Measurements from ENCODE around the gene HOXC9.
A peak's percentile ranks its signal among the peaks of the same experiment; 100 is the strongest.

Gene HOXC9

GRCh38 chr12:54005531-54005852, 5.5 kb downstream of the HOXC9 start:
- no peak overlapping the region for H3K4ac ChIP-seq (ENCODE audit: low read depth, low read length)
- no peak overlapping the region for H3K4me2 ChIP-seq (ENCODE audit: low read length)
- no peak overlapping the region for H2AK5ac ChIP-seq (ENCODE audit: low read length)
- no peak for DNase-seq
- no peak overlapping the region for H2BK5ac ChIP-seq (ENCODE audit: low read length)
- H2BK120ac ChIP-seq (ENCODE audit: low read depth, low read length) = no peak overlapping the region
- H3K4me3 ChIP-seq (ENCODE audit: low read length) = no peak overlapping the region
- no peak overlapping the region for H3K23ac ChIP-seq (ENCODE audit: low read length)
- H4K5ac ChIP-seq (ENCODE audit: low read length) = no peak overlapping the region
- H2BK15ac ChIP-seq (replicated peaks; ENCODE audit: low read depth) = no peak overlapping the region
- H3K79me2 ChIP-seq (ENCODE audit: control insufficient read depth, insufficient read depth, low read length) = no peaks in the 10 kb centered on the region
- H3K4me1 ChIP-seq (ENCODE audit: control insufficient read depth, low read depth, low read length) = no peaks in the 10 kb centered on the region
- no peak overlapping the region for H3K56ac ChIP-seq (ENCODE audit: low read length)
- no peaks in the 10 kb centered on the region for H3K36me3 ChIP-seq (ENCODE audit: control insufficient read depth, insufficient read depth, low read length)
- WGBS (ENCODE audit: extremely low coverage, insufficient coverage, low lambda C conversion rate) = no CpG with 5 or more reads among the region's 26 CpGs
- no peak overlapping the region for H3K18ac ChIP-seq (ENCODE audit: low read length)
- H3K9ac ChIP-seq (ENCODE audit: low read length) = no peak overlapping the region
- H3K79me1 ChIP-seq (ENCODE audit: low read length) = no peaks in the 10 kb centered on the region
- peaks cover 95% of the 10 kb centered on the region for H3K27me3 ChIP-seq (ENCODE audit: insufficient read depth, low read length, poor library complexity)
- H4K8ac ChIP-seq (ENCODE audit: low read depth, low read length) = no peak overlapping the region
- no peak overlapping the region for H3K27ac ChIP-seq (ENCODE audit: low read depth, low read length)

DNA sequence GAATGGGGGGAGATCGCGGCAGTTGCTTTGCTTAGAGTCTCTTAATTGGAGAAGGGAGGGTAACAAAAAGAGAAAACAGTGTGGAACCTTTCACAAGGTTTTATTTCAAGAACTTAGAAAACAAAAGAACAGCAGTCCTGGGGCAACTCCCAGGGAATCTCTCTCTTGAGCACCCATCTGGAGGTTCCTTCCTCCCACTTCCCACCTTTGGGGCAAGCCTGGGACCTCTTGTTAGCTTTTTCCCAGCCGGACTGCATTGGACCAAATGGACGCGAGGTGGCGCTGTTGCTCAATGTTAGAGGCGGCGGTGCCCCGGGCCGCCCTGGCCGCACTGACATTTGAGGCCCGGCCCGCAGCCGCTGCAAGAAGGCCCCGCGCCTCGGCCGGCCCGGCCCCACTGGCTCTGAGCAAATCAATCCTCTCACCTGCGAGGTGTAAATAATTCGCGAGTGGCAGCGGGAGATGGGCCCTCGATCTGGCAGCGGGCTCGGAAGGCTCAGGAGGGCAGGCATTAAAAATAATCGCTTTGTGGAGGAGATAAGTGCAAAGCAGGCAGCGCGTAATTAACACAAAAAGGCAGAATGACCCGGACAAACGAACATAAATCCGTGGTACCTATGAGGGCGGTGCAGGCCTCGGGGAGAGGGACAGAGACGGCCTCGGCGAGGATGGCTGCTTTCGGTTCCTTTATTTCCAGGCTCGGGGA, 6.0 kb downstream of the HOXC9 start:
- no peak overlapping the region for H3K18ac ChIP-seq (ENCODE audit: low read length)
- H3K4me1 ChIP-seq (ENCODE audit: control insufficient read depth, low read depth, low read length) = no peaks in the 10 kb centered on the region
- no CpG with 5 or more reads among the region's 39 CpGs for WGBS (ENCODE audit: extremely low coverage, insufficient coverage, low lambda C conversion rate)
- no peak overlapping the region for H2BK15ac ChIP-seq (replicated peaks; ENCODE audit: low read depth)
- no peak overlapping the region for H4K8ac ChIP-seq (ENCODE audit: low read depth, low read length)
- H2BK120ac ChIP-seq (ENCODE audit: low read depth, low read length) = no peak overlapping the region
- H3K27ac ChIP-seq (ENCODE audit: low read depth, low read length) = no peak overlapping the region
- no peak overlapping the region for H3K4me3 ChIP-seq (ENCODE audit: low read length)
- no peak overlapping the region for H4K5ac ChIP-seq (ENCODE audit: low read length)
- DNase-seq = peak; percentile 86
- peaks cover 95% of the 10 kb centered on the region for H3K27me3 ChIP-seq (ENCODE audit: insufficient read depth, low read length, poor library complexity)
- no peak overlapping the region for H2BK5ac ChIP-seq (ENCODE audit: low read length)
- H3K79me2 ChIP-seq (ENCODE audit: control insufficient read depth, insufficient read depth, low read length) = no peaks in the 10 kb centered on the region
- no peak overlapping the region for H3K4ac ChIP-seq (ENCODE audit: low read depth, low read length)
- H3K23ac ChIP-seq (ENCODE audit: low read length) = no peak overlapping the region
- no peak overlapping the region for H2AK5ac ChIP-seq (ENCODE audit: low read length)
- no peak overlapping the region for H3K56ac ChIP-seq (ENCODE audit: low read length)
- H3K4me2 ChIP-seq (ENCODE audit: low read length) = no peak overlapping the region
- no peak overlapping the region for H3K9ac ChIP-seq (ENCODE audit: low read length)
- no peaks in the 10 kb centered on the region for H3K79me1 ChIP-seq (ENCODE audit: low read length)
- no peaks in the 10 kb centered on the region for H3K36me3 ChIP-seq (ENCODE audit: control insufficient read depth, insufficient read depth, low read length)

DNA sequence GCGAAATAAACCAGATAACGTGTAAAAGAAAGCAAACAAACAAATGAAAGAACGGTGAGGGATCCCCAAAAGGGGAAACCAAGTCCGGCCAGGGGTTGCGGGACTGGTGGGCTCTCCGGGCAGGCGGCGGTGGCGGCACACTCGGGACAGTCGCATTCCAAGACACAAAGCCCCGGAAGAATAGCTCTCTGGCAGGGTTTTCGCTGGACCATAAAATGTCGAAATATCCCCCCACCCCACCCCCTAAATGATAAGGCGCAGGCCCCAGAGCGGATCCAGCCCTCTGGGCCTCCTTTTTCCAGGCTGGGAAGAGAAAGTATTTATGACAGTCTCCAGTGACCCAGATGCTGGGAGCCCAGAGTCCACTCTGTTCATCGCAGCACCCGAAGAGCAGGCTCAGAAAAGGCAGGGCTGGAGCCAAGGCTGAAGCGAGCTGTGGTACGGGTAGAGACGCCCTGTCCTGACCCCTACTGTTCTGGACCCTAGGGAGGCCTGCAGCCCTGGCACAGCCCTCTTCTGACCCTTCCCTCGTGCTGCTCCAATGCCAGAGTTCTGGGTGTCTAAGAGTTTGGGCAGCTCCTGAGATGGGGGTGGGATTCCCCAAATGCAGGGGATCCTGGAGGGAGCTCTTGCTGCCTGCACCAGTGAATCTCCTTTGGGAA, 6.7 kb downstream of the HOXC9 start:
- Histone ChIP-seq H4K5ac (ENCODE audit: low read length) (no peak overlapping the region), H3K36me3 (ENCODE audit: control insufficient read depth, insufficient read depth, low read length) (no peaks in the 10 kb centered on the region), H3K9ac (ENCODE audit: low read length) (no peak overlapping the region), H3K4me1 (ENCODE audit: control insufficient read depth, low read depth, low read length) (no peaks in the 10 kb centered on the region), H3K27ac (ENCODE audit: low read depth, low read length) (no peak overlapping the region), H3K79me1 (ENCODE audit: low read length) (no peaks in the 10 kb centered on the region), H3K4ac (ENCODE audit: low read depth, low read length) (no peak overlapping the region), H2BK15ac (replicated peaks; ENCODE audit: low read depth) (no peak overlapping the region), H2BK5ac (ENCODE audit: low read length) (no peak overlapping the region), H4K8ac (ENCODE audit: low read depth, low read length) (no peak overlapping the region), H3K27me3 (ENCODE audit: insufficient read depth, low read length, poor library complexity) (peaks cover 93% of the 10 kb centered on the region), H3K56ac (ENCODE audit: low read length) (no peak overlapping the region), H2AK5ac (ENCODE audit: low read length) (no peak overlapping the region), H3K4me2 (ENCODE audit: low read length) (no peak overlapping the region), H2BK120ac (ENCODE audit: low read depth, low read length) (no peak overlapping the region), H3K23ac (ENCODE audit: low read length) (no peak overlapping the region), H3K4me3 (ENCODE audit: low read length) (no peak overlapping the region), H3K18ac (ENCODE audit: low read length) (no peak overlapping the region), H3K79me2 (ENCODE audit: control insufficient read depth, insufficient read depth, low read length) (no peaks in the 10 kb centered on the region)
- no peak for DNase-seq
- no CpG with 5 or more reads among the region's 22 CpGs for WGBS (ENCODE audit: extremely low coverage, insufficient coverage, low lambda C conversion rate)

DNA sequence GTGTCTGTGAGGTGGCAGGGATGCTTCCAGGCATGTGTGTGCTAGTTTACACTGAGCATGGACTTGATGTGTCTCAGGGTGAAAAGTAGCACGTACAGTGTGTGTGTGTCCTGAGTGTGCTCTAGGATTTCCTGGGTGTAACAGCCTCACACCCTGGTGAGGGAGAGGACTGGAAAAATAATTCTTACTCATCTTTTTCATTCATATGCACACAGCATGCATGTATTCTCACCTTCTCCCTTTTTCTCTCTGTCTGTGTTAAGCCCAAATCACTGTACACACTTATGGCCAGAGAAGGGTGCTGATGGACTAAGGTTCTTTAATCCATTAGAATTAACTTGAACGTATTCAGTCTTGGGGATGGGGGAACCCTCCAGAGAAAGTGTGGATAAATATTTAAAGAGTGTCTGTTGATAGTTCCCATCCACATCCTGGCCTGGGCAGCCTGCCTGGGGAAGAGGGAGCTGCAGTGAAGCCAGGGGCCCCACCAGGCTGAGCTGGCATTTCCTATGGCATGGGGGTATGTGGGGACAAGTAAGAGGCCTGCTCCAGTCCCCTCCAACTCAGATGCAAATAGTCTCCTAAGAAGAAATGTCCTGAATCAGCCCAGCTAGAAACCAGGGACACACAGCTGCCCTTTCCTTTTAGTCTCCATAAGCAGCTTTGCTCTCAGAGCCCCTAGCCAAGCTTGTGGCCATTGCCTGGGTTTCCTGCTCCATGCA, 7.7 kb downstream of the HOXC9 start:
- no peak overlapping the region for H2BK15ac ChIP-seq (replicated peaks; ENCODE audit: low read depth)
- H3K79me2 ChIP-seq (ENCODE audit: control insufficient read depth, insufficient read depth, low read length) = no peaks in the 10 kb centered on the region
- H4K8ac ChIP-seq (ENCODE audit: low read depth, low read length) = no peak overlapping the region
- no peak overlapping the region for H2BK5ac ChIP-seq (ENCODE audit: low read length)
- H3K36me3 ChIP-seq (ENCODE audit: control insufficient read depth, insufficient read depth, low read length) = no peaks in the 10 kb centered on the region
- H3K23ac ChIP-seq (ENCODE audit: low read length) = no peak overlapping the region
- no peak overlapping the region for H3K4ac ChIP-seq (ENCODE audit: low read depth, low read length)
- no peak overlapping the region for H3K18ac ChIP-seq (ENCODE audit: low read length)
- no peak overlapping the region for H3K4me2 ChIP-seq (ENCODE audit: low read length)
- no peak overlapping the region for H3K56ac ChIP-seq (ENCODE audit: low read length)
- H4K5ac ChIP-seq (ENCODE audit: low read length) = no peak overlapping the region
- H3K27me3 ChIP-seq (ENCODE audit: insufficient read depth, low read length, poor library complexity) = peaks cover 87% of the 10 kb centered on the region
- H2BK120ac ChIP-seq (ENCODE audit: low read depth, low read length) = no peak overlapping the region
- H3K9ac ChIP-seq (ENCODE audit: low read length) = no peak overlapping the region
- H3K4me3 ChIP-seq (ENCODE audit: low read length) = no peak overlapping the region
- no peaks in the 10 kb centered on the region for H3K4me1 ChIP-seq (ENCODE audit: control insufficient read depth, low read depth, low read length)
- H3K79me1 ChIP-seq (ENCODE audit: low read length) = no peaks in the 10 kb centered on the region
- H3K27ac ChIP-seq (ENCODE audit: low read depth, low read length) = no peak overlapping the region
- no CpG with 5 or more reads among the region's 2 CpGs for WGBS (ENCODE audit: extremely low coverage, insufficient coverage, low lambda C conversion rate)
- DNase-seq = no peak
- H2AK5ac ChIP-seq (ENCODE audit: low read length) = no peak overlapping the region

DNA sequence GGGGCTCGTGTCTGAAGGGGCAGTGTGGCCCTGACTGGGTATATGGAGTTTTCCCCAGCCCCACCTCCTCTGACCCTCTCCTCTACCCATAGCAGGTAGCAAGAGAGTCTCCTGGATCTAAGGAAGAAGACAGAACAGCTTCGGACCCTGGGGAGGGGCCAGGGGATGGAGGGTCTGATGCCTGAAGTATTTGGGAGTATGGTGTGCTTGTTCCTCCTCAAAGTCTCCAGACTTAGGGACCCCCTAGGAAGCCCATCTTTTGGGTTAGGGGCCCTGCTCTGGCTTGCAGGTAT, 8.2 kb downstream of the HOXC9 start:
- WGBS (ENCODE audit: extremely low coverage, insufficient coverage, low lambda C conversion rate) = no CpG with 5 or more reads among the region's 2 CpGs
- Histone ChIP-seq H2BK5ac (ENCODE audit: low read length) (no peak overlapping the region), H3K9ac (ENCODE audit: low read length) (no peak overlapping the region), H3K4me2 (ENCODE audit: low read length) (no peak overlapping the region), H4K8ac (ENCODE audit: low read depth, low read length) (no peak overlapping the region), H2BK120ac (ENCODE audit: low read depth, low read length) (no peak overlapping the region), H3K79me2 (ENCODE audit: control insufficient read depth, insufficient read depth, low read length) (no peaks in the 10 kb centered on the region), H2BK15ac (replicated peaks; ENCODE audit: low read depth) (no peak overlapping the region), H3K27ac (ENCODE audit: low read depth, low read length) (no peak overlapping the region), H3K4me1 (ENCODE audit: control insufficient read depth, low read depth, low read length) (no peaks in the 10 kb centered on the region), H3K4ac (ENCODE audit: low read depth, low read length) (no peak overlapping the region), H3K36me3 (ENCODE audit: control insufficient read depth, insufficient read depth, low read length) (no peaks in the 10 kb centered on the region), H3K18ac (ENCODE audit: low read length) (no peak overlapping the region), H4K5ac (ENCODE audit: low read length) (no peak overlapping the region), H3K27me3 (ENCODE audit: insufficient read depth, low read length, poor library complexity) (peaks cover 87% of the 10 kb centered on the region), H2AK5ac (ENCODE audit: low read length) (no peak overlapping the region), H3K56ac (ENCODE audit: low read length) (no peak overlapping the region), H3K4me3 (ENCODE audit: low read length) (no peak overlapping the region), H3K23ac (ENCODE audit: low read length) (no peak overlapping the region), H3K79me1 (ENCODE audit: low read length) (no peaks in the 10 kb centered on the region)
- no peak for DNase-seq

All from mesendoderm (in vitro differentiated cells).